Panc1 (cell line): Measurements from ENCODE around the gene HOPX.

ENCODE experiments used
- POLR2AphosphoS5 ChIP-seq: IDR thresholded peaks from 2 replicates; pipeline ENCODE4 v1.6.1; 2012; ENCODE audit warnings: mild to moderate bottlenecking, low read depth, low read length, moderate library complexity
- TCF7L2 ChIP-seq: IDR thresholded peaks from 2 replicates; pipeline ENCODE4 v1.6.1; 2011; ENCODE audit warnings: mild to moderate bottlenecking, low read depth, low read length, inconsistent platforms
- TF ChIP-seq, protein P1 (sequence below), 2 experiments: IDR thresholded peaks; 2 replicates each; pipeline ENCODE4 v1.6.1; 2011 to 2012; ENCODE audit warnings: low read depth in 2 of 2, control low read depth in 1 of 2, low read length in 1 of 2, mild to moderate bottlenecking in 1 of 2, moderate library complexity in 1 of 2; ENCODE audit not compliant: insufficient read depth in 1 of 2
- TF ChIP-seq, protein P2 (sequence below): fragments of 450-650 bp; IDR thresholded peaks from 2 replicates; pipeline ENCODE4 v1.5.1; 2017; ENCODE audit warnings: mild to moderate bottlenecking

DNA sequence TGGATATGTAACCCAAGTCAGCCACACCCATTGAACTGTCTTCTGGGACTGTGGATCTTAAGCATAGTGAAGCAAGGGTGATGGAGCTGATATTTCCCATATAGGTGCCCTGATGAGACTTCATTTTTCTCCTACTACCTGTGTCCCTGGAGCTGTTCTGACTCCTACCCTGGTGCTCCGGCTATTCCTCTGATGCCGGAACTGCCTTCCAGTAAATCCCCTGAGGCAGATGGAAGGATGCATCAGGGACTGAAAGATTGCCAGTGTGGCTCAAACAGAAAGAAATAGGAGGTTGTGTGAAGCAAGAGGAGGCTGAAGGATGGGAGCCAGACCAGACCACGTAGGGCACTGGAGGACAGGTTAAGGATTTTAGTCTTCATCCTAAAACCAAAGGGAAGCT is 74.7 kb downstream of the HOPX start:
- TF ChIP-seq, protein P1, sequence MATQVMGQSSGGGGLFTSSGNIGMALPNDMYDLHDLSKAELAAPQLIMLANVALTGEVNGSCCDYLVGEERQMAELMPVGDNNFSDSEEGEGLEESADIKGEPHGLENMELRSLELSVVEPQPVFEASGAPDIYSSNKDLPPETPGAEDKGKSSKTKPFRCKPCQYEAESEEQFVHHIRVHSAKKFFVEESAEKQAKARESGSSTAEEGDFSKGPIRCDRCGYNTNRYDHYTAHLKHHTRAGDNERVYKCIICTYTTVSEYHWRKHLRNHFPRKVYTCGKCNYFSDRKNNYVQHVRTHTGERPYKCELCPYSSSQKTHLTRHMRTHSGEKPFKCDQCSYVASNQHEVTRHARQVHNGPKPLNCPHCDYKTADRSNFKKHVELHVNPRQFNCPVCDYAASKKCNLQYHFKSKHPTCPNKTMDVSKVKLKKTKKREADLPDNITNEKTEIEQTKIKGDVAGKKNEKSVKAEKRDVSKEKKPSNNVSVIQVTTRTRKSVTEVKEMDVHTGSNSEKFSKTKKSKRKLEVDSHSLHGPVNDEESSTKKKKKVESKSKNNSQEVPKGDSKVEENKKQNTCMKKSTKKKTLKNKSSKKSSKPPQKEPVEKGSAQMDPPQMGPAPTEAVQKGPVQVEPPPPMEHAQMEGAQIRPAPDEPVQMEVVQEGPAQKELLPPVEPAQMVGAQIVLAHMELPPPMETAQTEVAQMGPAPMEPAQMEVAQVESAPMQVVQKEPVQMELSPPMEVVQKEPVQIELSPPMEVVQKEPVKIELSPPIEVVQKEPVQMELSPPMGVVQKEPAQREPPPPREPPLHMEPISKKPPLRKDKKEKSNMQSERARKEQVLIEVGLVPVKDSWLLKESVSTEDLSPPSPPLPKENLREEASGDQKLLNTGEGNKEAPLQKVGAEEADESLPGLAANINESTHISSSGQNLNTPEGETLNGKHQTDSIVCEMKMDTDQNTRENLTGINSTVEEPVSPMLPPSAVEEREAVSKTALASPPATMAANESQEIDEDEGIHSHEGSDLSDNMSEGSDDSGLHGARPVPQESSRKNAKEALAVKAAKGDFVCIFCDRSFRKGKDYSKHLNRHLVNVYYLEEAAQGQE (IDR thresholded peaks at IDR 0.05; ENCODE audit: insufficient read depth in 1 of 2, low read depth in 2 of 2, low read length in 1 of 2), result no peak
- TF ChIP-seq POLR2AphosphoS5 (no peak), TCF7L2 (no peak)
- TF ChIP-seq, protein P2, sequence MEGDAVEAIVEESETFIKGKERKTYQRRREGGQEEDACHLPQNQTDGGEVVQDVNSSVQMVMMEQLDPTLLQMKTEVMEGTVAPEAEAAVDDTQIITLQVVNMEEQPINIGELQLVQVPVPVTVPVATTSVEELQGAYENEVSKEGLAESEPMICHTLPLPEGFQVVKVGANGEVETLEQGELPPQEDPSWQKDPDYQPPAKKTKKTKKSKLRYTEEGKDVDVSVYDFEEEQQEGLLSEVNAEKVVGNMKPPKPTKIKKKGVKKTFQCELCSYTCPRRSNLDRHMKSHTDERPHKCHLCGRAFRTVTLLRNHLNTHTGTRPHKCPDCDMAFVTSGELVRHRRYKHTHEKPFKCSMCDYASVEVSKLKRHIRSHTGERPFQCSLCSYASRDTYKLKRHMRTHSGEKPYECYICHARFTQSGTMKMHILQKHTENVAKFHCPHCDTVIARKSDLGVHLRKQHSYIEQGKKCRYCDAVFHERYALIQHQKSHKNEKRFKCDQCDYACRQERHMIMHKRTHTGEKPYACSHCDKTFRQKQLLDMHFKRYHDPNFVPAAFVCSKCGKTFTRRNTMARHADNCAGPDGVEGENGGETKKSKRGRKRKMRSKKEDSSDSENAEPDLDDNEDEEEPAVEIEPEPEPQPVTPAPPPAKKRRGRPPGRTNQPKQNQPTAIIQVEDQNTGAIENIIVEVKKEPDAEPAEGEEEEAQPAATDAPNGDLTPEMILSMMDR, result no peak
